Fibroblast of peridontal ligament (primary cell): ENCODE measurements around the gene COL16A1.

Experiments
- DNase-seq: peaks from one replicate; pipeline ENCODE4 v3.0.0-alpha.2; 2010; ENCODE audit errors: extremely low read depth

The COL16A1 gene

GRCh38 chr1:31625561-31626222 is 78.1 kb downstream of the COL16A1 start:
- DNase-seq: peak; percentile 52

- DNase-seq: no peak
Measured at GRCh38 chr1:31624731-31625514, 78.9 kb downstream of the COL16A1 start.

GRCh38 chr1:31624309-31624708 is 79.5 kb downstream of the COL16A1 start:
- DNase-seq: no peak

- no peak for DNase-seq
Measured at GRCh38 chr1:31623365-31623764, 80.5 kb downstream of the COL16A1 start.

GRCh38 chr1:31621847-31622730 is 81.7 kb downstream of the COL16A1 start:
- DNase-seq: no peak

DNA sequence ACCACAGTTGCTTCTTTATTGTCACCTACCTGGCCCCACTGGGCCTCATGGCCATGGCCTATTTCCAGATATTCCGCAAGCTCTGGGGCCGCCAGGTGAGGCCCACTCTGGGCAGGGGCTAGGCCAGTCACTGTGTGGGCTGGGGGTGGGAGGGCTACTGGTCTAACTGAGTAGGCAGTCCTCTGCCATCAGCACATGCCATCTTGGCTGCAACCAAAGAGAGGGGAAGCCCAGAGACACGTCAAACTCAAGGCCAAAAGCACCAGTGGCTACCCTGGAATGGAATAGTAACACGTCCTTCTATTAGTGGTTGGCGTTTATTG is 82.4 kb downstream of the COL16A1 start:
- DNase-seq: no peak

GRCh38 chr1:31620631-31621497 is 83.0 kb downstream of the COL16A1 start:
- DNase-seq: no peak

- DNase-seq: no peak
Measured at GRCh38 chr1:31618916-31619846, 84.6 kb downstream of the COL16A1 start.

DNA sequence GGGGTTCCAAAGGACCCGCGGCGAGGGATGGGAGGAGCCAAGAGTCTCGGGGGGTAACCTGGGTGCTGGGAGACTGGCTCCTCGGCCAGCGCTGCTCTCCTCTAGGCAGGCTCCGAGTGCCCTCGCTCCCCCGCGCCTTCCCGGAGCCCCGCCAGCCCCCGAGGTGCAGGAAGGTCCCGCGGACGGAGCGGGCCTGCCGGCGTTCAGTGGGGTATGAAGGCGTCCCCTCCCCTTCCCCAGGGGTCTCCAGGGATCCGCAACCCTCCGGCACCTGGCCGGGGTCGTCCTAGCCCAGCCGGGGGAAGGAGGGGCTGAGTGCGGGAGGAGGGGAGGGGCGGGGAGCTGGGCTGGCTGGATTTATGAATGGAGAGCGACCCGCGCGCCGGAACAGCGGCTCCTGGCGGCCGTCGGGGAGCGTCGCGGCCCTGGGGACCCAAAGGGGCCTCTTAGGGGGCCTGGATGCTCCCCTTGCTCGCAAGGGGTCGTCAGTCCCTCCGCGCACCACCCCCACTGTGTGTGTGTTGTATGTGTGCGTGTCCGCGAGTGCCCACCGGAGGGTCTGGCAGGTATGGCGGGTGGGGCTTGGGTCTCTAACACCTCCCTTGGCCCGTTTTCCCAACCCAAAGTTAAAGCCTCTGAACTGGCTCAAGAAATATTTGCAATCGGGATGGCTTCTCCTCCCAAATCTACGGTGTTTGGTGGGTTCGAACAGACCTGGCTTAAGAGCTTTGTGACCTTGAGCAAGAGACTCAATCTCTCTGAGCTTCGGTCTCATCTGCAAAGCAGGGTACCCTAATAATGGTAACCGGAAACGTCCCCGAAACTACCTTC is 85.7 kb downstream of the COL16A1 start:
- no peak for DNase-seq

DNA sequence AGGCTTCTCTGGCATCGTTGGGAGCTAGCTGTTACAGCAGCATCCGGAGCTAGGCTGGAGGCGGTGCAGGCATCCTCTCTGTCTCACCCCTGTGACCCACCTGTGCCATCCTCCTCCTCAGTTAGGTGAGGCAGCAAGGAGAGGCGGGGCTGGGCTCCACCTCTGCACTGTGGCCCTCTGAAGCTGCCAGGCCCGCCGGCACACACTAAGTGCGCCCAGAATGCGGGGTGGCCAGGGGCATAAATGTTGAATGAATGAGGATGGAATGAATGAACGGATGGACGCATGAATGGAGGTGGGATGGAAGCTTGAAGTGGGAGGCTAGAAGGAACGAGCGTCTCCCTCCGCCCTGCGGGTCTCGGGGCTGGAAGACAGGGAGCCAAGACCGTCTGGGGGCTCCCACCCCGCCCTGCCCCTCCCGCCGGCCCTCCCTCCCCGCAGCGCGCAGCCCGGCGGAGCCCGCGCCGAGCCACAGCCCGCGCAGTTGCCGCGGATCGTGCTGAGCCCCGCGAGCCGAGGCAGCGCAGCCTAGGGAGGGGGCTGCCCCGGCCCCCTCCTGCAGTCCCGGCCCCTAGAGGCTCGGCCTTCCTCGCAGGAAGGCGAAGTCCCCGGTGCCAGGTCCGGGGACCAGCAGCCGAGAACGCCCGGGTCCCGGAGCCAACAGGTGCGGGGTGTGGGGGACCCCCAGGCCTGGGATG is 86.5 kb downstream of the COL16A1 start, which contains the start of gene HCRTR1:
HCRTR1 (plus strand) TSS at position 472 of the 698 bp plus-strand sequence. CDS start 1,504 bp downstream, outside the sequence.
- DNase-seq: no peak

- DNase-seq: no peak
Measured at GRCh38 chr1:31615939-31616338, 87.9 kb downstream of the COL16A1 start.

GRCh38 chr1:31615414-31615813 is 88.4 kb downstream of the COL16A1 start:
- DNase-seq: no peak

DNA sequence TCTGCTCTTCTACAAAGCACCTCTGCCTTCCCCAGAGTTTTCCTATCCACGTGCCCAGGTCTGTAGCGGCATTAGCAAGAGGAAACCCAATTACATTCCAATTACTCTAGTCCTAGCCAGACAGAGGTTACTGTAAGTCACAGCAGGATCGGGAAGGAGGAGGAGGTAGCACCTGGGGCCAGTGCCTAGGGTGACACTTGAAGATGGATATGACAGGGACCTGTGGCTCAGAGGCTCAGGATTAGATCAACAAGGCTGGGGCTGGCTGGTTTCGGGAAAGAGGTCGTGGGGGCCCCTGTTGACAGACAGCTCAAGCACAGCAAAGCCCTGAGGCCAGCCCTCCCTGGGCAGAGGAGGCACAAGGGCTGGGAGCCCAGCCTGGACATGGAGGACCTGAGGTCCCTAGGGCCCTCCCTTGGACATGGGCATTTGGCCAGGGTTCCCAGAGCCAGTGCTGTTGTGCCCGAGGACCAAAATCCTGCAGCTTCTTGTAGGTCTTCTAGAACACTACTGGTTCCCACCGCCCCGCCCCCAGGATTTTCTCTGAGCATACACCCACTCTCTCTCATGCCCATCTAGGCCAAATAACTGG is 89.3 kb downstream of the COL16A1 start:
- no peak for DNase-seq

GRCh38 chr1:31609514-31610118 is 94.2 kb downstream of the COL16A1 start:
- peak; percentile 25 for DNase-seq

DNA sequence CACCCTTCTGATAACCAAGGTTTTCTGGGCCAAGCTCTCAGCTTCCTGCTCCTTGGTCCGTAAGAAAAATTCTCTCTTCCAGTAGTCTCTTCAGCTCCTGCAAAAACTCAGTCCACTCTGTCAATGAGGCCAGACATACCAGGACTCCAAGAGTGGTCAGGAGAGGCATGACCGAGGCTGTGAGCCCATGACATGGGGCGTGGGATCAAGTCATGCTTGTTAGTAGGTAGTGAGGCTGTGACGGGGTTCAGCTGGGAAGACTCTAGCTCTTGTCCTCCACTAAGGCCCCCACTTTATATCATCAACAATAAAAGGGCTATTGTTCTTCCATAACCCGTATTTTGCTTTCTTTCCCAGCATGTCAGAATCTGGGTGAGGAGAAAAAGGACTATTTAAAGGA is 96.5 kb downstream of the COL16A1 start:
- no peak for DNase-seq

DNA sequence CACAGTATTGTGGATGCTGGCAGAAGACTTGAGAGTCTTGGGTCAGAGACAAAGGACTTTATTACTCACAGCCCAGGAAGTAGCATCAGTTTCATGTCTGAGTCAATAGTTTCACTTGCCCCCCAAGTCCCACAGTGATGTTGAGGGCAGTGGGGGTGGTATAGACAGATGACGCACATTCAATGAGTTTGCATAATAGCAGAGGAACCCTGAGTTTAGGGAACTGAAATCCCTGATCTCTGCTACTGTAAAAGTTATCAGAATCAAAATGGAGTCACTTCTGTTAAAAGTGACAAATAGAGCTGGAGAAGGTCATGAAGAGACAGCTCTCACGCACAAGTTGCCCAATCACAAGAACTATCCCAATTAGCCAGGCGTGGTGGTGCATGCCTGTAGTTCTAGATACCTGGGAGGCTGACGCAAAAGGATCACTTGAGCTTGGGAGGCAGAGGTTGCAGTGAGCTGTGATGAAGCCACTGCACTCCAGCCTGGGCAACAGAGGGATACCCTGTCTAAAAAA is 97.8 kb downstream of the COL16A1 start:
- DNase-seq: peak; percentile 81
